Fibroblast of villous mesenchyme (primary cell): Measurements from ENCODE around the gene HECTD1. TPM values are rescaled to one million over a fixed set of nuclear protein-coding genes. Genes with fewer than 3 reads are reported as not detected.
A peak's percentile ranks its signal among the peaks of the same experiment; 100 is the strongest.

Experiments used
- DNase-seq: peaks from one replicate; pipeline ENCODE4 v3.0.0-alpha.2; 2010; ENCODE audit warnings: low read depth
- H3K4me3 ChIP-seq: 2 replicates; pipeline ENCODE4 v1.5.1; 2011; ENCODE audit warnings: low read depth, mild to moderate bottlenecking, low read length
- total RNA-seq: library from RNA; depleted of rRNA; stranded (reverse); fragments of >200 nt; gene quantifications from 2 replicates; pipeline ENCODE4 v1.2.3, GENCODE V29; 2012
- TF ChIP-seq, protein P1 (sequence below): IDR thresholded peaks from 2 replicates; pipeline ENCODE4 v1.5.1; 2012; ENCODE audit warnings: low read depth, mild to moderate bottlenecking, low read length; ENCODE audit not compliant: insufficient read depth

The HECTD1 gene
- total RNA-seq, 1 donor, result 283 TPM

DNA sequence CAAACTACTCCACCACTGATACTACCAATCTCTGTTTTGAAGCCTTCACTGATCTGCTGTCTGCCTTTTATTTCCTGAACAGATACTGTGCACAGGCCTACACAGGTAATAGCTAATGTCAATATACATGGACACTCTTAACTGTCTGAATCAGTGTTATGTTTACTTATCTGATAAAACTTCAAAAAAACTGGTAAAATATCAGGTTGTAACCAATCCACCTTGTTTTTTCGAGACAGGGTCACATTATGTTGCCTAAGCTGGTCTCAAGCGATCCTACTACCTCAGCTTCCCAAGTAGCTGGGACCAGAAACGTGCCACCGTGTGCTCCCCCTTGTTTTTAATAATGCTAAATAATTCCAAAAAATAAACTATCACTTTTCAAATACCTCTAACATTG lies 43.5 kb downstream of the HECTD1 start:
- no peak overlapping the region for H3K4me3 ChIP-seq
- TF ChIP-seq, protein P1, sequence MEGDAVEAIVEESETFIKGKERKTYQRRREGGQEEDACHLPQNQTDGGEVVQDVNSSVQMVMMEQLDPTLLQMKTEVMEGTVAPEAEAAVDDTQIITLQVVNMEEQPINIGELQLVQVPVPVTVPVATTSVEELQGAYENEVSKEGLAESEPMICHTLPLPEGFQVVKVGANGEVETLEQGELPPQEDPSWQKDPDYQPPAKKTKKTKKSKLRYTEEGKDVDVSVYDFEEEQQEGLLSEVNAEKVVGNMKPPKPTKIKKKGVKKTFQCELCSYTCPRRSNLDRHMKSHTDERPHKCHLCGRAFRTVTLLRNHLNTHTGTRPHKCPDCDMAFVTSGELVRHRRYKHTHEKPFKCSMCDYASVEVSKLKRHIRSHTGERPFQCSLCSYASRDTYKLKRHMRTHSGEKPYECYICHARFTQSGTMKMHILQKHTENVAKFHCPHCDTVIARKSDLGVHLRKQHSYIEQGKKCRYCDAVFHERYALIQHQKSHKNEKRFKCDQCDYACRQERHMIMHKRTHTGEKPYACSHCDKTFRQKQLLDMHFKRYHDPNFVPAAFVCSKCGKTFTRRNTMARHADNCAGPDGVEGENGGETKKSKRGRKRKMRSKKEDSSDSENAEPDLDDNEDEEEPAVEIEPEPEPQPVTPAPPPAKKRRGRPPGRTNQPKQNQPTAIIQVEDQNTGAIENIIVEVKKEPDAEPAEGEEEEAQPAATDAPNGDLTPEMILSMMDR, result no peak
- DNase-seq, result no peak

DNA sequence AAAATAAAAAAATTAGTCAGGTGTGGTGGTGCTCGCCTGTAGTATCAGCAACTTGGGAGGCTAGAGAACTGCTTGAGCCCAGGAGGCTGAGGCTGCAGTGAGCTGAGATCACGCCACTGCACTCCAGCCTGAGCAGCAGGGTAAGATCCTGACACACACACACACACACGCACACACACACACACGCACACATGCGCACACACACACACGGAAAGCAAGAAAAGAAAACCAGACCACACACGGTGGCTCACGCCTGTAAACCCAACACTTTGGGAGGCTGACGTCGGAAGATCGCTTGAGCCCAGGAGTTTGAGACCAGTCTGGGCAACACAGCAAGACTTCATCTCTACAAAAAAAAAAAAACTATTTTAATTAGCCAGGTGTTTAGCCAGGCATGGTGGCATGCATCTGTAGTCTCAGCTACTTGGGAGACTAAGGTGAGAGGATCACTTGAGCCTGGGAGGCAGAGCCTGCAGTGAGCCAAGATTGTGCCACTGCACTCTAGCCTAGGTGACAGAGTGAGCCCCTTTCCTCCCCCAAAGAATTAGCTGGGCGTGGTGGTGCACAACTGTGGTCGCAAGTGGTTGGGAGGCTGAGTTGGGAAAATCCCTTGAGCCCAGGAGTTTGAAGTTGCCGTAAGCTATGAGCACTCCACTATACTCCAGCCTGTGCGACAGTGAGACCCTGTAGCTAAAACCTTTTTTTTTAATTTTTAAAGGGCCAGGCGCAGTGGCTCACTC lies 44.5 kb downstream of the HECTD1 start:
- no peak overlapping the region for H3K4me3 ChIP-seq
- DNase-seq, result no peak
- TF ChIP-seq, protein P1, result no peak

- no peak overlapping the region for H3K4me3 ChIP-seq
- TF ChIP-seq, protein P1, result no peak
- DNase-seq, result no peak
Measured at GRCh38 chr14:31161274-31161673, 46.3 kb downstream of the HECTD1 start.

DNA sequence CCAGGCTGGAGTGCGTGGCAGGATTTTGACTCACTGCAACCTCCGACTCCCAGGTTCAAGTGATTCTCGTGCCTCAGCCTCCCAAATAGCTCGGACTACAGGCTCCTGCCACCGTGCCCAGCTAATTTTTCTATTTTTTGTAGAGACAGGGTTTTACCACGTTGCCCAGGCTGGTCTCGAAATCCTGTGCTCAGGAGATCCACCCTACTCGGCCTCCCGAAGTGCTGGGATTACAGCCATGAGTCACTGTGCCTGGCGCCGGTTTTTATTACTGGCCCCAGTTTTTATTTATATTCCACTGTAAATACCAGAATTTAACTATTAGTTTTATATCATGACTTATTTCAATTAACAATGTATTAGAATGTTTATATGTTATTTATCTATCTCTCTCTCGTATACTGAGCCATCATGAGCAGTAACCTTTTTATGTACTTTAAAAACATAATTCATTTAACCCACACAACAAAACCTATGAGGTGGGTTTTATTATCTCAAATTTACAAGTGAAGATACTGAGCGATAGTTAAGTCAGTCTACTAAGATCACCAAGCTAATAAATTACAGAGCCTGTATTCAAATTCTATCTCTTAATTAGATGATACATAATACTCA lies 47.8 kb downstream of the HECTD1 start:
- peak; percentile 88 for DNase-seq
- TF ChIP-seq, protein P1, result no peak
- H3K4me3 ChIP-seq, result no peak overlapping the region

GRCh38 chr14:31154956-31155355 lies 52.6 kb downstream of the HECTD1 start:
- DNase-seq, result peak; percentile 38
- TF ChIP-seq, protein P1, result no peak
- no peak overlapping the region for H3K4me3 ChIP-seq

DNA sequence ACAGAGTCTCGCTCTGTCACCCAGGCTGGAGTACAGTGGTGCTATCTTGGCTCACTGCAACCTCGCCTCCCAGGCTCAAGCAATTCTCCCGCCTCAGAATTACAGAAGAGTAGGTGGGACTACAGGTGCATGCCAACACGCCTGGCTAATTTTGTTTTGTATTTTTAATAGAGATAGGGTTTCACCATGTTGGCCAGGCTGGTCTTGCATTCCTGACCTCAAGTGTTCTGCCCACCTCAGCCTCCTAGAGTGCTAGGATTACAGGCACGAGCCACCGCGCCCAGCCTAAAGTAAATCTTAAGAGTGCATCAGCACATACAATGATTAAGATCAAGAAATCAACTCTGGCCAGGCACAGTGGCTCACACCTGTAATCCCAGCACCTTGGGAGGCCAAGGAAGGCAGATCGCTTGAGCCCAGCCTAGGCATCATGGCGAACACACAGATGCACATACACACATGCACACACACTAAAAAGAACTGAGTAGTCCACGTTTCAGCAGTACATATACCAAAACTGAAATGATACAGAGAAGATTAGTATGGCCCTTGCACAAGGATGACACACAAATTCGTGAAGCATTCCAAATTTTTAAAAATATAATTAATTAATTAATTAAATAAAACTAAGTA lies 65.0 kb downstream of the HECTD1 start:
- TF ChIP-seq, protein P1, result no peak
- H3K4me3 ChIP-seq, result no peak overlapping the region
- DNase-seq, result no peak
